Measurements from ENCODE around the gene GATAD2A.
"Not testable (repeated sequence)": the region's sequence is repeated elsewhere in the genome, so short reads cannot be mapped to it uniquely, and the experiment has no call there.

The GATAD2A gene

GRCh38 chr19:19388568-19389555 lies 16.6 kb upstream of the GATAD2A start:
- no peak for DNase-seq (ENCODE audit: low read depth)

- not testable (repeated sequence) for DNase-seq (ENCODE audit: low read depth)
Measured at GRCh38 chr19:19389683-19390082, 15.8 kb upstream of the GATAD2A start.

- DNase-seq (ENCODE audit: low read depth) = not testable (repeated sequence)
Measured at GRCh38 chr19:19394333-19394732, 11.1 kb upstream of the GATAD2A start.

- DNase-seq (ENCODE audit: low read depth) = no peak
Measured at GRCh38 chr19:19399733-19400433, 5.6 kb upstream of the GATAD2A start.

GRCh38 chr19:19402656-19403372 lies 2.7 kb upstream of the GATAD2A start:
- no peak for DNase-seq (ENCODE audit: low read depth)

GRCh38 chr19:19403373-19403901 lies 2.0 kb upstream of the GATAD2A start:
- no peak for DNase-seq (ENCODE audit: low read depth)

- peak; percentile 28 for DNase-seq (ENCODE audit: low read depth)
Measured at GRCh38 chr19:19405971-19406877, 749 bp downstream of the GATAD2A start.

- no peak for DNase-seq (ENCODE audit: low read depth)
Measured at GRCh38 chr19:19406878-19407632, 1.6 kb downstream of the GATAD2A start.

- DNase-seq (ENCODE audit: low read depth) = no peak
Measured at GRCh38 chr19:19407633-19407930, 2.1 kb downstream of the GATAD2A start.

GRCh38 chr19:19409205-19409604 lies 3.7 kb downstream of the GATAD2A start:
- DNase-seq (ENCODE audit: low read depth) = no peak

GRCh38 chr19:19409631-19410030 lies 4.2 kb downstream of the GATAD2A start:
- DNase-seq (ENCODE audit: low read depth) = no peak

- no peak for DNase-seq (ENCODE audit: low read depth)
Measured at GRCh38 chr19:19410553-19411550, 5.4 kb downstream of the GATAD2A start.

- DNase-seq (ENCODE audit: low read depth) = no peak
Measured at GRCh38 chr19:19416280-19416679, 10.8 kb downstream of the GATAD2A start.

GRCh38 chr19:19417046-19417445 lies 11.6 kb downstream of the GATAD2A start:
- no peak for DNase-seq (ENCODE audit: low read depth)

GRCh38 chr19:19417628-19418245 lies 12.3 kb downstream of the GATAD2A start:
- DNase-seq (ENCODE audit: low read depth) = no peak

GRCh38 chr19:19418555-19419260 lies 13.2 kb downstream of the GATAD2A start:
- no peak for DNase-seq (ENCODE audit: low read depth)

GRCh38 chr19:19420570-19421298 lies 15.3 kb downstream of the GATAD2A start:
- DNase-seq (ENCODE audit: low read depth) = peak; percentile 41

All from activated gamma-delta T cell treated with anti-CD3 and anti-CD28 coated beads, Interleukin-2, amount 50 U/mL, for 16 hours (primary cell).